HAP-1 (cell line): Measurements from ENCODE around the gene NOC4L.

ENCODE experiments used
- DNase-seq, 2 experiments: peaks; one replicate each; pipeline ENCODE4 v3.0.0-alpha.2; 2016 to 2020; ENCODE audit warnings: low spot score in 2 of 2
- H3K27me3 ChIP-seq: fragments of 250-450 bp; sonication (Bioruptor Pico); 2 replicates; pipeline ENCODE4 v1.5.1; 2020; ENCODE audit warnings: low read depth, mild to moderate bottlenecking, moderate library complexity
- H3K36me3 ChIP-seq: fragments of 250-450 bp; sonication (Bioruptor Pico); replicated peaks from 2 replicates; pipeline ENCODE4 v1.5.1; 2020; ENCODE audit warnings: mild to moderate bottlenecking
- H3K4me1 ChIP-seq: fragments of 250-450 bp; sonication (Bioruptor Pico); 2 replicates; pipeline ENCODE4 v1.5.1; 2020; ENCODE audit warnings: mild to moderate bottlenecking
- H3K4me3 ChIP-seq: fragments of 250-450 bp; sonication (Bioruptor Pico); 2 replicates; pipeline ENCODE4 v1.5.1; 2020; ENCODE audit warnings: mild to moderate bottlenecking, moderate library complexity
- H3K9me3 ChIP-seq: fragments of 250-450 bp; sonication (Bioruptor Pico); 2 replicates; pipeline ENCODE4 v1.5.1; 2020; ENCODE audit warnings: mild to moderate bottlenecking, moderate library complexity
- in situ Hi-C: fragments of 300-500 bp; cut with MboI; formaldehyde crosslinking; loops from 3 replicates; pipeline ENCODE4 v1.14.3; 2020; ENCODE audit warnings: low sequenced_read_pairs, inconsistent platforms, mixed read lengths

Gene NOC4L

DNA sequence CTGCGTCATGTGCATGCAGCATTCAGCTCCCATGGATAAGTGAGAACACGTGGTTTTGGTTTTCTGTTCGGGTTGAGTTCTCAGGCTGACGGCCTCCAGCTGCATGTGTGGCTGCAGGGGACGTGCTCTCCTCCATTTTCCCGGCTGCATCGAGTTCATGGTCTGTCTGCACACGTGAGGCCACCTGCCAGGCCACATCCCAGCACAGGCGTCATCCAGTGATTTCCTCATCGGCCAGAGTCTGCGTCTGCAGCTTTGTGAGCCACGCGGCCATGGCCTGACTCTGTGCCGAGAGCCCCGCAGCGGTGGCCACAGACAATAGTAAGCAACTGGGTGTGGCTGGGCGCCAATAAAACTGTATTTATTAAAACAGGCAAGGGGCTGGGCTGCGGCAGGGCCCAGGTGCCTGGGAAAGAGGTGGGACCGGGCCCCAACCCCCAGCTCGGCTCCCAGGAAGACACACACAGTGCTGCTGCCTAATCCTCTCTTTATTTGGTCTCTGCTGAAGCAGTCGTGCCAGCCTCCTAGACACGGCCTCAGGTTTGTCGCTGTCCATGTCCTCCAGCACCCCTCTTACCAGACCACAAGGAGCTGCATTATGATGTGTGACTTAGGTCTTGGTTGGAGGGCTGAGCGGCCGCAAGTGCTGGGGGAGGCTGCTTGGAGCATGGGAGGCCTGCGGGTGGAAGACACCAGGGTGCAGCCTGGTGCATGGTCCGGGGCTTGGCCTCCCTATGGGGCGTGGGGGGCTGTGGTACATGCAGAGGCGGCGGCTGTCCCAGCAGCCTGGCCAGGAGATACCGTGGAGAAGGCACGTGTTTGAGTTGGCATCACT, 52.0 kb downstream of the NOC4L start:
- H3K4me1 ChIP-seq, result peaks cover 8% of the 10 kb centered on the region; the same call in 1 of the 2 replicates
- in situ Hi-C loops, result no loop called here
- no peak overlapping the region for H3K4me3 ChIP-seq
- 0 out of 2 replicates have a peak, but pooled peaks cover 3% of the 10 kb centered on the region for H3K9me3 ChIP-seq
- H3K36me3 ChIP-seq, result no peaks in the 10 kb centered on the region
- peak; percentile 44 to 69 for DNase-seq
- no peaks in the 10 kb centered on the region for H3K27me3 ChIP-seq

DNA sequence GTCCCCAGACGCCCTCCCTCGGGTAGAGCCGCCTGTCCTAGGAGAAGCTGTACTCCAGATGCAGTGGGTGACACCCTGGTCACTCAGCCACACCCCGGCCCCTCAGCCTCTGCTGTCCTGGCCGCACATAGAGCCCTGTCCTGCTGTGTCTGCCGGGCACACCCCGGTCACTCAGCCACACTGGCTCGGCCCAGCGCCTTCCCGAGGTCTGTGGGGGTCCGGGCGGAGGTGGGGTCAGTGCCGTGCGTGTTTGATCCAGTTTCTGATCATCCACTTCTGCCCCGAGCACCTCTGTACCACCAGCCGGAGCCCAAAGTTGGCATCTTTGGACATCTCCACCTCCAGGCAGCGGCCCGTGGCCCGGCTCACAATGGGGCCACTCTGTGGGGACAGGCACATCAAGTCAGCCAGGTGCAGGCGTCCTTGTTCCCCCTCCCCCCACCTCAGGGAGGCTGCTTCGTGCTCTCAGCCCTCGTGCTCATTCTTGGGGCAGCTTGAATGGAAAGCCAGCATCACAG, 52.7 kb downstream of the NOC4L start:
- in situ Hi-C loops, result no loop called here
- H3K27me3 ChIP-seq, result no peaks in the 10 kb centered on the region
- H3K4me3 ChIP-seq, result no peak overlapping the region
- no peak for DNase-seq
- H3K4me1 ChIP-seq, result peaks cover 8% of the 10 kb centered on the region; the same call in 1 of the 2 replicates
- no peaks in the 10 kb centered on the region for H3K36me3 ChIP-seq
- H3K9me3 ChIP-seq, result 0 out of 2 replicates have a peak, but pooled peaks cover 3% of the 10 kb centered on the region

DNA sequence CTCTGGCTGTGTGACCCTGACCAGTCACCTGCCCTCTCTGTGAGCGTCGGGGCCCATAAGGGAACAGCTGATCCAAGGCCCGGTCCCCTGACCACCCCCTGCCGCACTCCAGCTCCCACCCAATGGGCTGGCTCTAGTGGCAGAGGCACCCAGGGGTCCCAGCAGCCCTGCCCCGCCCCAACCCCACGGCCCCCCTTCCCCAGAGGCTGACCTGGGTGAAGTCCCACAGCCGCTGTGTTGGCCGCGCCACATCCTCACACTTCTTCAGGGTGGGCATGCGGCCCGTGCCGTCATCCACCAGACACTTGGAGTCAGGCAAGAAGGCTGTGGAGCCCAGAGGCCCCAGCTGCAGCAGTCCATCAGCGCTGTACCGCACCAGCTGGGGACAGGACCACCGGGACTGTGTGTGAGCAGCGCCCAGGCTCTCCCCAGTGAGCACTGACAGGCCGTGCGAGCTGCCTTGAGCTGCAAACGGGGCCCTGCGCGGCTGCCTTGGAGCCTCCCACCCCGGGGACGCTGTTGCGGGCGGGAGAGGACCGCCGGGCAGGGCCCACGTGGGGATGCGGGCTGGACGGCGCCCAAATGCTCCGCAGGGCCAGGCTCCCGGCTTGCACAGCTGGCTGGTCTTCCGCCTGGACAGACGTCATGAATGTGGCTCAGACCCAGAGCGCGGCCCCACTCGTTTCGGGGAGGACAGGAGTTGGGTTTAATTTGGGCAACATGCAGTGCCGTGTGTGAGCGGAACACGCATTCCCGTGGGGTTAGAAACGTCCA, 53.5 kb downstream of the NOC4L start:
- 0 out of 2 replicates have a peak, but pooled peaks cover 3% of the 10 kb centered on the region for H3K9me3 ChIP-seq
- no peaks in the 10 kb centered on the region for H3K27me3 ChIP-seq
- DNase-seq, result no peak
- in situ Hi-C loops, result no loop called here
- no peak overlapping the region for H3K4me3 ChIP-seq
- H3K4me1 ChIP-seq, result peaks cover 8% of the 10 kb centered on the region; the same call in 1 of the 2 replicates
- no peaks in the 10 kb centered on the region for H3K36me3 ChIP-seq

DNA sequence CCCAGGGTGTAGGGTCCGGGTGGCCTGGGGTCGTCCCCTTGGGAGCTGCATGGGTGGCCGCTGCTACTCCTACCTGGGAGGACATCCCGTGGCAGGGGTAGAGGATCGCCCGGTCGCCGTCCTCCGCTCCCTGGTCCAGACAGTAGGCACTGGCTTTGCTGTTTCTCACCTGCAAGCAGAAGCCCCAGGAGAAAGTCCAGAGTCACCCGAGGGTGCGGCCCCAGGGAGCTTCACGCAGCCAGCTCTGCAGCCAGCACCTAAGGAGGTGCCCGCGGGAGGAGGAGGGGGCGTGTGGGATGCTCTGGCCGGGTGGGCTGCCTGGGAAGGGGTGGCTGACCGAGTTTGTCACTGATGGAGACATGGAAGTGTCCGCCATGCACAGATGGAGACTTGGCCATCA, 54.8 kb downstream of the NOC4L start:
- Histone ChIP-seq H3K4me1 (peaks cover 8% of the 10 kb centered on the region; the same call in 1 of the 2 replicates), H3K4me3 (no peak overlapping the region), H3K36me3 (no peaks in the 10 kb centered on the region), H3K27me3 (peaks cover 10% of the 10 kb centered on the region), H3K9me3 (no peaks in the 10 kb centered on the region)
- in situ Hi-C loops, result no loop called here
- DNase-seq, result no peak

DNA sequence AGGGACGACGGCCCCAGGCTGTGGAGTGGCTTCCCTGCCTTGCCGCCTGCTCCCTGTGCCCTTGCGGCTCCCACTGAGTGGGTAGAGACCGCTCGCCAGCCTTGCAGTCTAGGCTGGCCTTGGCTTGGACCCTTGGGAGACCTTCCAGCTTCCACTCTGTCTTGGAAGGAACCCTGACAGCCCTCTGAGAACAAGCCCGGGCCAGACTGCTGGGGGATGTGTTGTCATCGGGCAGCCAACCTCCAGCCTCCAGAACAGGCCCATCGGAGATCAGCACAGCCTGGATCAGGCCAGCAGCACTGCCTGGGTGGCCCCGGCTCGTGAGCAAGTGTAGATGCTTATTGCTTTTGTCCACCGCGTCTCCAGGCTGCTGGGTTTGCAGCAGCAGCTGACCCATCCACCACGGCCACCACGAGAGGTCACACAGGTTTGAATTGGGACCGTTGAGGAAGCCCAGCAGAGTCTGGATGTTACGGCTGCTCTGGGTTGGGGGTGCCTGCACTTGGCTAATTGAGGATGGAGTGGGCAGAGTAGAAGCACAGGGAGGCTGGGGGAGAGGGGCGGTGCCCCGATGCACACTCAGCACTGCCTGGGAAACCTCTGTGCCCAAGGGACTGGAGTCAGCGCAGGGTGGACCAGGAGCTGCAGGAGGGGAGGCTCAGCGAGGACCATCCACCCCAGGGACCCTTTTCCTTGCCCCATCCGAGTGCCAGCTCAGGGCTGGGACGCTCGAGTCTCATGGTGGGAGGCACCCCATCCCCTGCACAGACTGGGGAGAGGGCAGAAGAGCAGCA, 55.5 kb downstream of the NOC4L start:
- Histone ChIP-seq H3K36me3 (no peaks in the 10 kb centered on the region), H3K9me3 (no peaks in the 10 kb centered on the region), H3K4me1 (peaks cover 8% of the 10 kb centered on the region; the same call in 1 of the 2 replicates), H3K27me3 (peaks cover 16% of the 10 kb centered on the region), H3K4me3 (no peak overlapping the region)
- in situ Hi-C loops, result no loop called here
- DNase-seq, result no peak

DNA sequence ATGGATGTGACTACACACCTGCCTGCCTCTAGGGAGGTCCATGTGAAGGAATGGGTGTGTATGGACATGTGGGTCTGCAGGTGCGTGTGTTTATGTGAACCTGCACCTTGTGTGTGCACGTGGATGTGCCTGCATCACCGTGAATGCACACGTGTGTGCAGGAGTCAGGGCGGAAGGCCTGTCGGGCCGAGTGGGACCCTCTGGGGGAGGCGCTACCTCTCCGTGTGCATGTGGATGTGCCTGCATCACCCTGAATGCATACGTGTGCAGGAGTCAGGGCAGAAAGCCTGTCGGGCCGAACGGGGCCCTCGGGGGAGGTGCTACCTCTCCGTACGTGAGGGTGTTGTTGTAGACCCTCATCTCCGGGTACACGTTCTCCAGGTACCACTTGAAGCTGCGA, 56.5 kb downstream of the NOC4L start:
- H3K4me1 ChIP-seq, result peaks cover 8% of the 10 kb centered on the region; the same call in 1 of the 2 replicates
- in situ Hi-C loops, result no loop called here
- no peaks in the 10 kb centered on the region for H3K9me3 ChIP-seq
- peaks cover 27% of the 10 kb centered on the region for H3K27me3 ChIP-seq
- H3K4me3 ChIP-seq, result no peak overlapping the region
- no peak for DNase-seq
- H3K36me3 ChIP-seq, result no peaks in the 10 kb centered on the region

DNA sequence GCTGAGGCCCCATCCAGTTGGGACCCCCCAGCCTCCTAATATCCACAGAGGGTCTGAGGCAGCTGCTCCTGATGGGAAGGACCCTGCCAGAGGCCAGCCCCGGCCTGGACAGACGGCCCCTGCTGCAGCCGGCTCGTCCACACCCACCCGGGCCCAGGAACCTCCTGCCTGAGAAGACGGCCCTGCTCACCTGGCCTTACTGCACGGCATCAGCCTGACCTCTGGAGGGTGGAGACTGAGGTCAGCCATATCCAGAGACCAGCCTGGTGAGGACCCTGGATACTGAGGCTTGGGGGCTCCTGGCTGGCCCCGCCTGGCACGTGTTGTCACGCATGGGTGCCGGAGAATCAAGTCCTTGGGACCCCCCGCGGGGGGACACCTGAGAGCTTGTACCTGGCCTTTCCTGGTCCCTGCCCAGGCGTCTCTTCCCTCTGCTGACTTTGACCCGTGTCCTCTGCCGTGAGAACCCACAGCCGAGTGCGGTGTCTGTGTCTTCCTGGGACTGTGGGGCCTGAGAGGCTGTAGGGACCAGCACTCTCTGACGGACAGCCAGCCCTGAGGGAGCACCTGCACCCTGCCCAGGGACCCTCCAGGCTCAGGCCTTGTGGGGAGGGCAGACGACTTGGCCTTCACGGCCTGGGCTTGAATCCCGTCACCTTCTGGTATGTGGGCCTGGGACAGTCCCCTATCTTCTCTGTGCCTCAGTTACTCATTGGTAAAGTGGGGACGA, 57.3 kb downstream of the NOC4L start:
- H3K36me3 ChIP-seq, result no peaks in the 10 kb centered on the region
- peaks cover 32% of the 10 kb centered on the region for H3K27me3 ChIP-seq
- no peak overlapping the region for H3K4me3 ChIP-seq
- H3K4me1 ChIP-seq, result peaks cover 2% of the 10 kb centered on the region; the same call in 1 of the 2 replicates
- H3K9me3 ChIP-seq, result no peaks in the 10 kb centered on the region
- in situ Hi-C loops, result no loop called here
- no peak for DNase-seq
